Parathyroid adenoma (tissue), 2 donors: ENCODE measurements around the gene FAR2.
"Not testable (repeated sequence)": the region's sequence is repeated elsewhere in the genome, so short reads cannot be mapped to it uniquely, and the experiment has no call there.

Source experiments
- H2AFZ ChIP-seq: fragments of 300-600 bp; sonication (generic); one replicate; pipeline ENCODE4 v1.7.0; 2017; ENCODE audit warnings: antibody characterized with exemption, mild to moderate bottlenecking
- H3K27ac ChIP-seq: fragments of 300-600 bp; sonication (generic); one replicate; pipeline ENCODE4 v1.7.0; 2017
- H3K27me3 ChIP-seq: fragments of 300-600 bp; sonication (generic); one replicate; pipeline ENCODE4 v1.7.0; 2017; ENCODE audit warnings: low read length; ENCODE audit not compliant: control insufficient read depth, insufficient read depth
- H3K36me3 ChIP-seq: fragments of 300-600 bp; sonication (generic); one replicate; pipeline ENCODE4 v1.7.0; 2017; ENCODE audit warnings: low read length; ENCODE audit not compliant: control insufficient read depth, insufficient read depth
- H3K4me1 ChIP-seq: fragments of 300-600 bp; sonication (generic); one replicate; pipeline ENCODE4 v1.7.0; 2017; ENCODE audit warnings: control low read depth
- H3K4me2 ChIP-seq: fragments of 300-600 bp; sonication (generic); one replicate; pipeline ENCODE4 v1.7.0; 2017; ENCODE audit warnings: low read length
- H3K4me3 ChIP-seq: fragments of 300-600 bp; sonication (generic); one replicate; pipeline ENCODE4 v1.7.0; 2017; ENCODE audit warnings: low read depth, low read length
- H3K79me2 ChIP-seq: fragments of 300-600 bp; sonication (generic); one replicate; pipeline ENCODE4 v1.7.0; 2017; ENCODE audit warnings: control low read depth
- H3K9ac ChIP-seq: fragments of 300-600 bp; sonication (generic); one replicate; pipeline ENCODE4 v1.7.0; 2017; ENCODE audit warnings: mild to moderate bottlenecking
- H3K9me3 ChIP-seq: fragments of 300-600 bp; sonication (generic); one replicate; pipeline ENCODE4 v1.7.0; 2017; ENCODE audit warnings: low read length; ENCODE audit not compliant: control insufficient read depth
- CTCF ChIP-seq: fragments of 300-600 bp; sonication (generic); IDR thresholded peaks from one replicate; pipeline ENCODE4 v1.7.0; 2017; ENCODE audit warnings: antibody characterized with exemption, mild to moderate bottlenecking
- donor health status: primary hyperparathyroidism.

Gene FAR2

GRCh38 chr12:29245246-29245645, 96.2 kb downstream of the FAR2 start:
- Histone ChIP-seq H3K4me2 (no peak overlapping the region), H3K79me2 (no peaks in the 10 kb centered on the region), H2AFZ (no peak overlapping the region), H3K4me1 (no peaks in the 10 kb centered on the region), H3K4me3 (no peak overlapping the region), H3K27ac (no peak overlapping the region), H3K9ac (no peak overlapping the region), H3K9me3 (no peaks in the 10 kb centered on the region), H3K27me3 (no peaks in the 10 kb centered on the region), H3K36me3 (no peaks in the 10 kb centered on the region)
- no peak for TF ChIP-seq CTCF

- Histone ChIP-seq H3K79me2 (no peaks in the 10 kb centered on the region), H3K4me2 (no peak overlapping the region), H3K4me3 (no peak overlapping the region), H3K27ac (no peak overlapping the region), H2AFZ (no peak overlapping the region), H3K36me3 (no peaks in the 10 kb centered on the region), H3K4me1 (no peaks in the 10 kb centered on the region), H3K9ac (no peak overlapping the region), H3K9me3 (no peaks in the 10 kb centered on the region), H3K27me3 (no peaks in the 10 kb centered on the region)
- TF ChIP-seq CTCF: no peak
These were observed 100.9 kb downstream of the FAR2 start for GRCh38 chr12:29249930-29250329.

- no peak for TF ChIP-seq CTCF
- no peaks in the 10 kb centered on the region for H3K36me3 ChIP-seq
- H3K9me3 ChIP-seq: no peaks in the 10 kb centered on the region
- H2AFZ ChIP-seq: no peak overlapping the region
- H3K27ac ChIP-seq: no peak overlapping the region
- H3K4me3 ChIP-seq: no peak overlapping the region
- H3K27me3 ChIP-seq: no peaks in the 10 kb centered on the region
- no peaks in the 10 kb centered on the region for H3K79me2 ChIP-seq
- no peak overlapping the region for H3K9ac ChIP-seq
- peaks cover 3% of the 10 kb centered on the region for H3K4me1 ChIP-seq
- H3K4me2 ChIP-seq: no peak overlapping the region
These were observed 105.0 kb downstream of the FAR2 start for GRCh38 chr12:29253906-29254625.

GRCh38 chr12:29255042-29255441, 106.0 kb downstream of the FAR2 start:
- no peaks in the 10 kb centered on the region for H3K79me2 ChIP-seq
- H3K4me3 ChIP-seq: no peak overlapping the region
- H3K36me3 ChIP-seq: no peaks in the 10 kb centered on the region
- no peak overlapping the region for H3K9ac ChIP-seq
- no peaks in the 10 kb centered on the region for H3K9me3 ChIP-seq
- H3K4me1 ChIP-seq: peaks cover 3% of the 10 kb centered on the region
- H3K27me3 ChIP-seq: no peaks in the 10 kb centered on the region
- H3K4me2 ChIP-seq: no peak overlapping the region
- no peak overlapping the region for H3K27ac ChIP-seq
- H2AFZ ChIP-seq: no peak overlapping the region
- no peak for TF ChIP-seq CTCF

- H2AFZ ChIP-seq: no peak overlapping the region
- no peaks in the 10 kb centered on the region for H3K27me3 ChIP-seq
- H3K4me3 ChIP-seq: no peak overlapping the region
- no peaks in the 10 kb centered on the region for H3K79me2 ChIP-seq
- peaks cover 3% of the 10 kb centered on the region for H3K4me1 ChIP-seq
- H3K4me2 ChIP-seq: no peak overlapping the region
- no peak overlapping the region for H3K9ac ChIP-seq
- H3K27ac ChIP-seq: no peak overlapping the region
- H3K36me3 ChIP-seq: no peaks in the 10 kb centered on the region
- TF ChIP-seq CTCF: no peak
- H3K9me3 ChIP-seq: no peaks in the 10 kb centered on the region
These were observed 107.5 kb downstream of the FAR2 start for GRCh38 chr12:29256598-29256997.

GRCh38 chr12:29257687-29258086, 108.6 kb downstream of the FAR2 start:
- H3K79me2 ChIP-seq, H3K9me3 ChIP-seq, H3K4me2 ChIP-seq, H3K36me3 ChIP-seq, H2AFZ ChIP-seq, H3K9ac ChIP-seq, H3K27me3 ChIP-seq, H3K4me1 ChIP-seq, H3K27ac ChIP-seq, H3K4me3 ChIP-seq: not testable (repeated sequence)
